Prostate gland (tissue), 2 donors: ENCODE results near the gene PRAF2.

Experiments
- POLR2A ChIP-seq: fragments of 450-650 bp; IDR thresholded peaks from one replicate; pipeline ENCODE4 v1.6.1; 2016; ENCODE audit warnings: antibody characterized with exemption, mild to moderate bottlenecking
- POLR2AphosphoS5 ChIP-seq: sonication (generic); formaldehyde crosslinking; IDR thresholded peaks from one replicate; pipeline ENCODE4 v1.6.1; 2017; ENCODE audit warnings: antibody characterized with exemption
- TF ChIP-seq, protein P1 (sequence below), 4 experiments: fragments of 200-600 bp in 2 of 4; fragments of 450-650 bp in 2 of 4; sonication (generic) in 2 of 4; IDR thresholded peaks; 1 replicate in 3 of 4; 2 replicates in 1 of 4; pipeline ENCODE4 v1.5.1; 2016 to 2019; ENCODE audit warnings: antibody characterized with exemption in 4 of 4, mild to moderate bottlenecking in 2 of 4, moderate library complexity in 2 of 4

DNA sequence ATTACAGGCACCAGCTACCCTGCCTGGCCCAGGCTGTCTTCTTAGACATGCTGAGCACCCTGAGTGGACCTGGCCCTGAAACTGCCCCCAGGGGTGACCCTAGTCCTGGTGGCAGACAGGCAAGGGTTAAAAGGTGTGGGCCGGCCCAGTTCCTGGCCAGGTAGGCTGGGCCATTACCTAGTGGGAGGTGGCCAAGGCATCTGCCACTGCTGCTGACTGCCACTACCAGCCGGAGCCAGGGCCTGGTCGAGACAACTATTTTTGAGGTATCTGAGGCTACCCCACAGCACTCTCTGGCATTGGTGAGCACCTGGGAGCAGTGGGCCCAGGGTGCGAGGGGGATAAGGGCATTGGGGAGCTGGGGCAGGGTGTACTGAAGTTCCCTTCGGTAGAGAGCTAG lies 15.0 kb downstream of the PRAF2 start, which contains the start of gene CCDC120:
- peak; percentile 60 for TF ChIP-seq POLR2A
- TF ChIP-seq, protein P1, sequence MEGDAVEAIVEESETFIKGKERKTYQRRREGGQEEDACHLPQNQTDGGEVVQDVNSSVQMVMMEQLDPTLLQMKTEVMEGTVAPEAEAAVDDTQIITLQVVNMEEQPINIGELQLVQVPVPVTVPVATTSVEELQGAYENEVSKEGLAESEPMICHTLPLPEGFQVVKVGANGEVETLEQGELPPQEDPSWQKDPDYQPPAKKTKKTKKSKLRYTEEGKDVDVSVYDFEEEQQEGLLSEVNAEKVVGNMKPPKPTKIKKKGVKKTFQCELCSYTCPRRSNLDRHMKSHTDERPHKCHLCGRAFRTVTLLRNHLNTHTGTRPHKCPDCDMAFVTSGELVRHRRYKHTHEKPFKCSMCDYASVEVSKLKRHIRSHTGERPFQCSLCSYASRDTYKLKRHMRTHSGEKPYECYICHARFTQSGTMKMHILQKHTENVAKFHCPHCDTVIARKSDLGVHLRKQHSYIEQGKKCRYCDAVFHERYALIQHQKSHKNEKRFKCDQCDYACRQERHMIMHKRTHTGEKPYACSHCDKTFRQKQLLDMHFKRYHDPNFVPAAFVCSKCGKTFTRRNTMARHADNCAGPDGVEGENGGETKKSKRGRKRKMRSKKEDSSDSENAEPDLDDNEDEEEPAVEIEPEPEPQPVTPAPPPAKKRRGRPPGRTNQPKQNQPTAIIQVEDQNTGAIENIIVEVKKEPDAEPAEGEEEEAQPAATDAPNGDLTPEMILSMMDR (IDR thresholded peaks at IDR 0.05): no peak
- peak; percentile 38 for TF ChIP-seq POLR2AphosphoS5
